Measurements from ENCODE around the gene KANSL1.

DNA sequence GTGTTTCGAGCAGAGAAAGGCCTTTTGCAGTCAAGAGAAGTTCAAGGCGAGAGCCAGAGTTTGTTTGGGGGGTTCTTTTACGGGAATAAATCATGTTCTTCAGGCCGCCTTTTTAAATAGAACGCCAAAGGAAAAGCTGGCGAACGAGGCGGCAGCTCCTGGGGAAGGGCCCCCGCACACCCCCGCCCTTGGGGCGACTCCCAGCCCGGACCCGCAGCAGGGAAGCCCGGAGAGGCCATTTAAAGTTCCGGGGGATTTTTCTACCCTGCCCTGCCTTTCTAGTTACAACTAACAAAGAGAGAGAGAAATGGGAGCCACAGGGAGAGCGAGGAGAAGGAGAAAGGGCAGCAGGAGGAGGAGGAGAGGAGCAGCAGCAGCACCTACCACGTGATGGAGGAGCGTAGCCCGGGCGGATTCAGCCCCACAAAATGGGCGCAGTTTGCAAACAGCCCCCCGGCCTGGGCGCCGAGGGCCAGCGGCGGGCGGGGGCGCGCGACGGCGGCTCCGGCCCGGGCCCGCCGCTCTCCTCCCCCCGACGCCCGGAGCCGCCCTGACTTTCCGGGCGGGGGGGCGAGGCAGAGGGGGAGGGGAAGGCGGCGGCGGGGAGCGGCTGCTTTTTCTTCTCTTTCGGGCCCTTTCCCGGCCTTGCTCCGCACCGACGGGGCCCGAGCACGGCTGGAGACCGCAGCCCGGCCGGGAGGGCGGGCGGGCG, 634 bp downstream of the KANSL1 start:
- TF ChIP-seq, protein P1, sequence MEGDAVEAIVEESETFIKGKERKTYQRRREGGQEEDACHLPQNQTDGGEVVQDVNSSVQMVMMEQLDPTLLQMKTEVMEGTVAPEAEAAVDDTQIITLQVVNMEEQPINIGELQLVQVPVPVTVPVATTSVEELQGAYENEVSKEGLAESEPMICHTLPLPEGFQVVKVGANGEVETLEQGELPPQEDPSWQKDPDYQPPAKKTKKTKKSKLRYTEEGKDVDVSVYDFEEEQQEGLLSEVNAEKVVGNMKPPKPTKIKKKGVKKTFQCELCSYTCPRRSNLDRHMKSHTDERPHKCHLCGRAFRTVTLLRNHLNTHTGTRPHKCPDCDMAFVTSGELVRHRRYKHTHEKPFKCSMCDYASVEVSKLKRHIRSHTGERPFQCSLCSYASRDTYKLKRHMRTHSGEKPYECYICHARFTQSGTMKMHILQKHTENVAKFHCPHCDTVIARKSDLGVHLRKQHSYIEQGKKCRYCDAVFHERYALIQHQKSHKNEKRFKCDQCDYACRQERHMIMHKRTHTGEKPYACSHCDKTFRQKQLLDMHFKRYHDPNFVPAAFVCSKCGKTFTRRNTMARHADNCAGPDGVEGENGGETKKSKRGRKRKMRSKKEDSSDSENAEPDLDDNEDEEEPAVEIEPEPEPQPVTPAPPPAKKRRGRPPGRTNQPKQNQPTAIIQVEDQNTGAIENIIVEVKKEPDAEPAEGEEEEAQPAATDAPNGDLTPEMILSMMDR (conservative IDR thresholded peaks at IDR 0.05) = no peak
- TF ChIP-seq ZFX (IDR thresholded peaks at IDR 0.05) = peak; percentile 53
